Activated CD8-positive, alpha-beta memory T cell treated with anti-CD3 and anti-CD28 coated beads, Interleukin-2, amount 50 U/mL, for 24 hours (primary cell): Measurements from ENCODE around the gene SH3RF3.

ENCODE experiments used
- DNase-seq: peaks from one replicate; pipeline ENCODE4 v3.0.0-alpha.2; 2020; ENCODE audit errors: extremely low read depth

Gene SH3RF3

DNA sequence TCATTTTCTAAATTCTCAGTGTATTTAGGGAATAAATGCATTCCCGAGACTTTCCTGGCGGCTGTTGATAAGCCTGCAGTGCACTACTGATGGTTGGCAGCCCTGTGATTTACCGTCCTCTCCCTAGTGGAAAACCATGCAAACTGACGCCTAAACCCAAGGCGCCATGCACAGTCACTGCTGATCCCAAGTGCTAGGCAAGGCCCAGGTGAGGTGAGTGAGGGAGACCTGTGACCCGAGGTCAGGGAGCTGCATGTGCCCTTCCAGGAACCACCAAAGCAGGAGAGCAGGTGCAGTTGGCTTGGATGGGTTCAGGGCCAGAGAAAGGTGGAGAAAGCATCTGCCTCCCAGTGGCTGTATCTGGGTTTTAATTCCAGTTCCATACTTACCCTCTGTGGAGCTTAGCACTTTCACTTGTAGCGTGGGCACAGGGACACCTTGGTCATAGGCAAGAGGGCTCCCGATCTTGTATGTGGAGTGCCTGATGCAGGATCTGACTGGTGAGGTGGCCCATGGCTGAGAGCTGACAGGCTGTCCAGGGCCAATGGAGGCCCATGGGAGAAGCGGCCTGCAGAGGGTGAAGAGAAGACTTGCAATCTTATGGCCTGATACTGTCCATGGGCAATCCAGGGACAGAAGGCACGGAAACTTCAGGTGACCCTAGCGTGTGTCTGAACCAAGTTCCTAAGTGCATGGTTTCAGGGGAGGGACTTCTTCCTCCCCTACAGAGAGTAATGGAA, 131.3 kb downstream of the SH3RF3 start:
- no peak for DNase-seq

DNA sequence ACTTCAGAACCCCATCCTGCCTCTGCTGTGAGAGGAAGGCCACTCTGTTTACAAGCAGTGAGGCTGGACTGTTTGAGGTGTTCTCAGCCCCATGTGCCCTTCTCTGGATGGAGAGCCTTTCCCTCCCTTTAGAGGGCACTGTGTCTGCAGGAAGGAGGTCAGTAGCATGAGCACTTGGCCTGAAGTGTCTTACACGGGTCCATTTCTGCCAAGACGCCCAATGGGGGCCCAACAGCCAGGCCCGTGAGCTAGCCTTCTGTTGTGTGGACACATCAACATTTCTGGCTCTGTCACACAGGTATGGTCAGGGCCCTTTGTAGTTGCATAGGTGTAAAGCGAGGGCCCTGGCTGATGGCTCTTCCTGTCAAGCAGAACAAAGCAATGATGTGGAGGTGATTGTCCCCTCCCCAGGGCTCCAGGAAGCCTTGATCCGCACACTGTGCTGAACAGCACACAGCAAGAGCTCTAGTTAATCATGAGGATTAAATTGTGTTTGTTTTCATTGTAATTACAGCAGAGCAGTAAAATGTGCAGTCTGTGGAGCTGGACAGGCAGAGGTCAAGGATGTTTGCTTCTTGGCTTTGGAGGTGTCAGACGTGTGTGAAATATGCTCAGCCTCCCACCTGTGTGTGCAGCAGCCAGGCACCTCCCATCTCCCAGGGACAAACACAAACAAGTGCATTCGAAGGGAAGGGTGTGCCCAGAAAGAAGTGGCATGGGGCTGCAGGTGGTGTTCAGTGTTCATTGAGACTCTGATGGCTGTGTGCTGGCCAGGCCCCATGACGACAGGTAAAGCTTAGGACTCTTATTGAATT, 132.1 kb downstream of the SH3RF3 start:
- DNase-seq: no peak

GRCh38 chr2:109261906-109262631, 133.1 kb downstream of the SH3RF3 start:
- no peak for DNase-seq

GRCh38 chr2:109264595-109265328, 135.8 kb downstream of the SH3RF3 start:
- no peak for DNase-seq

GRCh38 chr2:109265369-109265768, 136.4 kb downstream of the SH3RF3 start:
- DNase-seq: no peak

- no peak for DNase-seq
Measured at GRCh38 chr2:109265953-109266352, 136.9 kb downstream of the SH3RF3 start.

DNA sequence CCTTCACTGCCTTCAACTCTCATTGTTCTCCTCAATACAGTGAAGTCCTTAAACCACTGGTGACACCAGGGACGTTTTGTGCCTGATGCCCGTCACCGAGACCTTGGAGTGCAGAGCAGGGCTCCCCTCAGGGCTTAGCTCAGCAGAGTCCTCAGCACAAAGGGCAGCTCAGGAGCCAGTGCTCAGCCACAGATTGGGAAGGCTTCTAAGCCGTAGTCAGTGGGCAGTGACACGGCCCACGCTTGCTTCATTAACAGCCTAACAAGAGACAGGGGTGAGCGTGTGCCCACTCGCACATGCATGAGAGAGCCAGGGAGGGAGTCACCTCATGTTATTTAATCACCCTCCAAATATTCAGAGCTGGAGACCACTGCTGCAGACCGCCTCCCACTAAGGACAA, 137.5 kb downstream of the SH3RF3 start:
- no peak for DNase-seq

DNA sequence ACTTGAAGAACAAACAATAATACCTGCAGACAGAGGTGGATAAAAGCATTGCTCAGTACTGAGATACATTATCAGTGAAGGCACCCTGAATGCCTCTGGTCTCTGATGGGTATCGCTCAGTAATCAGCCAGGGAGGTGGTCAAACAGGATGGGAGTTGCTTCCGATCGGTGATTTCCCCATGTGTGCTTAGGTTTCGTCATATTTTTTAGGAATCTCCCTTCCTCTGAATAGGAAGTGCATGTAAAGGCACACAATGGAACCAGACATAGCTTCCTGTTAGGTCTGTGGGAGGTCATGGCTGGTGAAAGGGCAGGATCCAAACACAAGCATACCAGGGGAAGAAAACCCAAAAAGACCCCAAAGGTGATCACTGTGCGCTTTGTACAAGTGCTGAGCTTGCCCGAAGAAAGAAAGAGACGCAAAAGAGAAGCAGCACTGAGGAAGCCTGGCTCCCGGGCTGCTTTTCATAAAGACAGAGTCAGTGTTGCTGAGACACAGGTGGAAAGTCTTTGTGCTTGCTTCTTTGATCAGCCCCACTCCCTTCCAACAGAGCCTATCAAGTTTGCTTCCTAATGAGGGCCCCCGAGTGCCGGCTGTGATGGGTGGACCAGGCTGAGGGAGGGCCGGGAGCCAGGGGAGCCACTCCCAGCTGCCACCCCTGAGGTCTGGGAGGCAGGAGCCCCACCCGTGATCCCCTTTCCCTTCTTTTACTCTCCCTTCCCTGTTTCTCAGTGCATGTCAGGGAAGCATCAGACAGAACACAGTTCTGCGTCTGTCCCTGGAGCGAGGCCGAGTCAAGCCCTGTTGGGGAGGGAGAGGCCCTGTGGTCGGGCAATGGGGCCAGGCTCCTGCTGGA, 138.2 kb downstream of the SH3RF3 start:
- DNase-seq: no peak

DNA sequence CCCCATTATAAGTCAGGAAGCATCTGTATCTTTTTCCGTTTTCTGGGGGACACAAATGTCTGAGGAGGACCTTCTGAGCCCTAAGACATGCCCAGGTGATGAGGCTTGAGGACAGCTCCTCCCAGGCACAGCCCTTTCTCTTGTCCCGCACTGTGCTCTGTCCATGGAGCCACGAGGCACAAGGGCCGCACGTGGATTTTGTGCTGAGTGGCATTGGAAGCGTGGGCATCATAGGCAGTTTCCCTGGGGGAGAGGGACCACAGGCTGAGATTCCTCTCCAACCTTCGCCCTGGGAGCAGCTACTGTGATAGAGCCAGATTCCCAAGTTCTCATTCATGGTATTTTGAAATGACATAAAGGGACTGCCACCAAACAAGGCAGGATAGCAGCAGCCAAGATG, 139.9 kb downstream of the SH3RF3 start:
- no peak for DNase-seq

- DNase-seq: no peak
Measured at GRCh38 chr2:109269706-109270504, 140.9 kb downstream of the SH3RF3 start.

DNA sequence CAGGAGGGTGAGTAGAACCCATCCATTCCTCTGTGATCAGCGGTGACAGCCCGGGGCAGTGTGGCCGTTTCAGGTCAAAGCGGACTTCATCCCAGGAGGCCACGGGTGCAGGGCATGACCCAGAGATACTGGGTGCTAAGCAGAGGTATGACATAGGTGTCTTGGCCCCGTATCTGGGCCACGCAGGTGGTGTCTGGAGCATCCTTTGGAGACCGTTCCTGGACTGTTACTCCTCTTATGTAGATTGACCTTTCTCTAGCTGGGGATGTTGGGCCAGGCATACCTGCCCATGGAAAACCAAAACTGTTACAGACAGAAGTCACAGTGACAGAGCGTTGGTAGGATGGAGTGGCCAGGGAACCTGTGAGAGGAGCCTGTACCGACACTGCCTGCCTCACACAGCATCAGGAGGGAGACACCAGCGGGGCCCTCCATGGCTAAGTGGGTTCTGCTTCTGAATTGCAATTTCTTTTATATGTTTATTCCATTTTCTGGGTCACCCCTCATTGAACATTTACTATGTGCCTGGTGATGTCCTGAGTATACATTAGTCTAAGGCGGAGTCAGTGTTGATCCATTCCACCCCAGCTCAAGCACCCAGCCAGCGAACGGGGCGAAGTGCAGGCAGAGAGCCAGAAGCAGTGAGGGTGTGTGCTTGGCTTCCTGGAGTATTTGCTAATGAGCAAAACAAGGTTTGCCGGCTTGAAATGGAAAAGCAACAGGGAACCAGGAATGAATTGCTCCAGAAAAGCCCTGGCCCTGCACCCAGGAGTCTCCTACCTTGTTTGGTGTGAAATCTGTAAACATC, 141.7 kb downstream of the SH3RF3 start:
- DNase-seq: no peak

- DNase-seq: no peak
Measured at GRCh38 chr2:109271920-109272319, 142.9 kb downstream of the SH3RF3 start.

DNA sequence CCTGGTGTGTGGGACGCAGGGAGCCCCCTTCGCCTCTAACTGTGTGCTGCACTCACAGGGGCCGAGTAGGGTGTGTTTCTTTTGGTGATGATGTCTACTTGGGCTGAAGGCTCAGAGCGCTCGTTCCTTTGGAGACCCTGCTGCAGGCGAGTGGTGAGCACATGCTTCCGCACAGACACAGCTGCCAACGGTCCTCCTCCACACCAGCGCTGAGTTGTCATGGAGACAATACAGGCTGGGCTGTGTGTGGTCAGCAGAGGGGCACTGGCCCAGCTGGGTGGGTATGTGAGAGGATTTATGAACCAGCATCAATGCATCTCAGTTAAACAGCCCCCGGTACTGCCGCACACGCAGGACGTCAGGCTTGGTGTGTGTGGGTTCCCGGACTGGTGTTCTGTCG, 143.5 kb downstream of the SH3RF3 start:
- no peak for DNase-seq

GRCh38 chr2:109275120-109276012, 146.4 kb downstream of the SH3RF3 start:
- DNase-seq: no peak

DNA sequence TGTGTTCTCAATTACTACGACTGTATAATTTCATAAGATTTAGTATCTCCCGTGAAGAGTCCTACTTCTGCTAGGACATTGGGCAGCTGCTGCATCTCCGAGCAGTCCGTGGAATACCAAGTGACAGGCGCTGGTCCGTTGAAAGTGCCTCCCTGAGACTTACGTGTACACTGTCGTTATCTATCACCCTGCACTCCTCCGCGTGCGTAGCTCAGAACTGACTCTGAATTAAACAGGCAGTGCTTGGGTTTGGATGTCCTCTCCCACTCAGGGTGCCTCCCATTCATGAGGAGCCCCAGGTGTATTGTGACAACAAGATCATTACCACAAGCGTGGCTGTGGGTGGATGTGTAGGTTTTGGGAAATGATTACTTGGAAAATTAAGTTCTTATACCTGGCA, 148.4 kb downstream of the SH3RF3 start:
- no peak for DNase-seq

- DNase-seq: no peak
Measured at GRCh38 chr2:109279243-109279860, 150.3 kb downstream of the SH3RF3 start.

GRCh38 chr2:109280804-109281203, 151.8 kb downstream of the SH3RF3 start:
- DNase-seq: no peak

DNA sequence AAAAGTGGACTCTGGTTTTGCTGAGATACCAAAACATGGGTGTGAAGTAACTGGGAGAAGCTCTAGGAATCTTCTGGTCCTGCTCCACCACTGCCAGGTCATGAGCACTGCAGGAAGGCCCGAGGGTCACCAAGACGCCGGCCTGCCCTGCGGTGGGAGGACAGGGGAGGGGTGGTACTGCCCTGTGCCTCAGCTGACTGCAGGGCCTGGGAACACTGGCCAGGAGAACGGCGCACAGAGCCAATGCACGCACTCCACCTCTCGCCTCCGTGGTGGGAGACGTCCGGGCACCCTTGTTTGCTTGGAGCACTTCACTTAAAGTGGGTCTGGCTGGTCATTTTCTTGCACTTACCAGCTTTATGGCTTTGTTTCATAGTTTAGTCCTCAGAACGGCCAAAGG, 153.4 kb downstream of the SH3RF3 start:
- DNase-seq: no peak
